K562 (cell line): ENCODE data around the gene SGPL1. TPM values are rescaled to one million over a fixed set of nuclear protein-coding genes. Genes with fewer than 3 reads are reported as not detected.

Experiments
- ATAC-seq: fragments of 200-7000 bp; cut with Tn5 transposase; 3 replicates; pipeline ENCODE4 v1.9.1; 2020; ENCODE audit warnings: moderate library complexity
- BruUV-seq: library from RNA; stranded (reverse); fragments of 400-500 nt; replicated peaks from 2 replicates; lab custom pipeline; 2021; lab: Mats Ljungman, UMichigan
- CTCF ChIA-PET: fragments of 300-600 bp; formaldehyde crosslinking; extraction: SDS; loops from one replicate; lab custom pipeline; 2021; ENCODE audit warnings: low intra/inter-chr PET ratio; lab: Yijun Ruan, JAX
- POLR2A ChIA-PET: fragments of 300-600, 350-650 bp; sonication (Branson Sonifier 250); formaldehyde crosslinking; extraction: SDS; loops from one replicate; lab custom pipeline; 2021; ENCODE audit warnings: antibody characterized with exemption, inconsistent platforms; lab: Yijun Ruan, JAX
- DNase-seq, 4 experiments: peaks; one replicate each; pipeline versions ENCODE4 v3.0.0 to v3.0.0-alpha.2; 2011 to 2018; ENCODE audit warnings: low spot score in 3 of 4, mixed read lengths in 3 of 4; ENCODE audit errors: extremely low read depth in 1 of 4
- FAIRE-seq: peaks from 2 replicates; lab custom pipeline; 2011; peaks lifted over from hg19 to GRCh38; lab: Jason Lieb, UNC
- H2AFZ ChIP-seq: 2 replicates; pipeline ENCODE4 v1.6.0; 2011; ENCODE audit warnings: low read depth, low read length, control low read depth, inconsistent platforms
- H3K27ac ChIP-seq: fragments of 200-600 bp; 3 replicates; pipeline ENCODE4 v1.8.0; 2011; ENCODE audit warnings: low read depth, mild to moderate bottlenecking, control low read depth, inconsistent platforms, low read length, moderate library complexity, mixed read lengths; ENCODE audit errors: extremely low read depth
- H3K27me3 ChIP-seq, 2 experiments: fragments of 300-600 bp in 1 of 2; 2 replicates in 1 of 2; 3 replicates in 1 of 2; pipeline versions ENCODE4 v1.6.0 to v1.8.0; 2011; ENCODE audit warnings: inconsistent platforms in 2 of 2, low read length in 2 of 2, mild to moderate bottlenecking in 1 of 2, mixed read lengths in 1 of 2, moderate library complexity in 1 of 2; ENCODE audit not compliant: control insufficient read depth in 2 of 2, insufficient read depth in 2 of 2
- H3K36me3 ChIP-seq: fragments of 300-600 bp; 3 replicates; pipeline ENCODE4 v1.8.0; 2011; ENCODE audit warnings: mild to moderate bottlenecking, low read length, inconsistent platforms; ENCODE audit not compliant: control insufficient read depth, insufficient read depth
- H3K4me1 ChIP-seq, 2 experiments: fragments of 200-600 bp in 1 of 2; replicated peaks in 1 of 2; 2 replicates in 1 of 2; 3 replicates in 1 of 2; pipeline versions ENCODE4 v1.5.1 to v1.8.0; 2011; ENCODE audit warnings: inconsistent platforms in 2 of 2, low read length in 2 of 2, mild to moderate bottlenecking in 1 of 2, mixed read lengths in 1 of 2, moderate library complexity in 1 of 2; ENCODE audit not compliant: control insufficient read depth in 2 of 2, insufficient read depth in 2 of 2
- H3K4me2 ChIP-seq: 2 replicates; pipeline ENCODE4 v1.6.1; 2011; ENCODE audit warnings: low read length, control low read depth, inconsistent platforms, mixed read lengths; ENCODE audit not compliant: insufficient read depth
- H3K4me3 ChIP-seq: fragments of 200-600 bp; sonication (generic), shearing (Covaris generic); 2 replicates; pipeline ENCODE4 v1.5.1; 2016; ENCODE audit warnings: control low read depth, inconsistent platforms
- H3K79me2 ChIP-seq: fragments of 200-600 bp; 3 replicates; pipeline ENCODE4 v1.8.0; 2011; ENCODE audit warnings: low read length, inconsistent platforms; ENCODE audit not compliant: control insufficient read depth, insufficient read depth
- H3K9ac ChIP-seq, 2 experiments: 2 replicates each; pipeline versions ENCODE4 v1.6.0 to v1.6.1; 2011; ENCODE audit warnings: low read depth in 2 of 2, low read length in 2 of 2, control low read depth in 1 of 2, inconsistent platforms in 1 of 2, mild to moderate bottlenecking in 1 of 2, mixed read lengths in 1 of 2; ENCODE audit not compliant: insufficient read depth in 1 of 2
- H3K9me1 ChIP-seq: one replicate; pipeline ENCODE4 v1.6.0; 2011; ENCODE audit warnings: inconsistent platforms, mild to moderate bottlenecking, low read length, moderate library complexity; ENCODE audit not compliant: control insufficient read depth, insufficient read depth
- H3K9me3 ChIP-seq: replicated peaks from 2 replicates; pipeline ENCODE4 v1.5.1; 2011; ENCODE audit warnings: low read depth, low read length, inconsistent platforms; ENCODE audit not compliant: control insufficient read depth, insufficient read depth
- H4K20me1 ChIP-seq: replicated peaks from 2 replicates; pipeline ENCODE4 v1.6.1; 2011; ENCODE audit warnings: low read length, inconsistent platforms, mixed read lengths; ENCODE audit not compliant: control insufficient read depth, insufficient read depth
- CXXC5 ChIP-seq: fragments of 250-450 bp; sonication (Bioruptor Pico); IDR thresholded peaks from 2 replicates; pipeline ENCODE4 v1.8.0; 2022; ENCODE audit warnings: inconsistent platforms, mild to moderate bottlenecking, moderate library complexity
- DMBX1 ChIP-seq: fragments of 250-450 bp; sonication (Bioruptor Pico); IDR thresholded peaks from 2 replicates; pipeline ENCODE4 v1.8.0; 2022; ENCODE audit warnings: inconsistent platforms, mild to moderate bottlenecking, moderate library complexity, borderline replicate concordance
- EGR1 ChIP-seq: fragments of 450-650 bp; conservative IDR thresholded peaks from 2 replicates; pipeline ENCODE4 v1.6.1; 2017; ENCODE audit warnings: mild to moderate bottlenecking
- TAF15 ChIP-seq: fragments of 200-400 bp; formaldehyde crosslinking; IDR thresholded peaks from 2 replicates; pipeline ENCODE4 v1.6.1; 2017; ENCODE audit warnings: mild to moderate bottlenecking, low read depth, low read length, moderate library complexity
- VEZF1 ChIP-seq: fragments of 200-800 bp; sonication (Bioruptor generic); IDR thresholded peaks from 2 replicates; pipeline ENCODE4 v1.6.1; 2017; ENCODE audit warnings: missing genetic modification characterization, missing compliant biosample characterization
- ZNF253 ChIP-seq: fragments of 250-450 bp; sonication (Bioruptor Pico); conservative IDR thresholded peaks from 2 replicates; pipeline ENCODE4 v1.6.1; 2021; ENCODE audit warnings: mild to moderate bottlenecking
- ZNF3 ChIP-seq: fragments of 250-450 bp; sonication (Bioruptor Pico); IDR thresholded peaks from 2 replicates; pipeline ENCODE4 v1.5.0; 2021; ENCODE audit warnings: mild to moderate bottlenecking, moderate library complexity
- ZNF324 ChIP-seq: fragments of 250-450 bp; sonication (Bioruptor Pico); IDR thresholded peaks from 2 replicates; pipeline ENCODE4 v1.4.0; 2020; ENCODE audit warnings: mild to moderate bottlenecking
- WGBS: fragments of 100-300 bp; shearing (Covaris generic); methylation state at CpG from one replicate; pipeline ENCODE4 v1.1.6; 2016; ENCODE audit warnings: low coverage, mixed read lengths; ENCODE audit not compliant: insufficient coverage; ENCODE audit errors: missing lambda C conversion rate; 5-methylcytosine and 5-hydroxymethylcytosine counted together
- in situ Hi-C: fragments of 300-500 bp; cut with MboI; formaldehyde crosslinking; loops from 4 replicates; pipeline ENCODE4 v1.15.0; 2018; ENCODE audit warnings: inconsistent platforms, mixed read lengths
- intact Hi-C: fragments of 100-400 bp; cut with micrococcal nuclease; formaldehyde crosslinking; loops from 2 replicates; pipeline ENCODE4 v1.14.2; 2022
- polyA plus RNA-seq, 8 experiments: library from polyadenylated mRNA; depleted of rRNA in 4 of 8; stranded (reverse) in 5 of 8; unstranded in 3 of 8; fragments of >200 nt; fragmentation: Nextera tagmentation in 2 of 8; fragmentation: Illumina TruSeq in 1 of 8; extraction: Ambion mirVana in 2 of 8; extraction: Trizol in 1 of 8; gene quantifications; 2 replicates each; pipeline versions ENCODE4 v1.2.1 to v1.2.3, GENCODE V29; 2011 to 2014; ENCODE audit warnings: inconsistent platforms in 1 of 8, missing spikeins in 1 of 8
- total RNA-seq, 7 experiments: library from RNA; depleted of rRNA in 6 of 7; stranded (reverse); fragments of >200 nt in 6 of 7; fragmentation: Illumina TruSeq in 2 of 7; extraction: Trizol in 2 of 7; gene quantifications; 2 replicates each; pipeline versions ENCODE4 v1.2.1 to v1.2.3, GENCODE V29; 2011 to 2021; ENCODE audit warnings: low replicate concordance in 1 of 7
- TF ChIP-seq, protein P1 (sequence below): conservative IDR thresholded peaks from 2 replicates; pipeline ENCODE4 v1.6.1; 2011; ENCODE audit warnings: low read depth, mild to moderate bottlenecking, low read length; ENCODE audit not compliant: control insufficient read depth

The SGPL1 gene
- total and polyA plus RNA-seq, 9 of the 15 experiments (the other 6 are each of a cell fraction or from before 2014, with no cell fraction given) = 6.0 to 18.0 (median 8.7) TPM

GRCh38 chr10:70917635-70918034 is 101.9 kb downstream of the SGPL1 start (continued):
- TF ChIP-seq CXXC5 (no peak), ZNF253 (no peak), TAF15 (no peak), ZNF3 (CRISPR knock-in tag) (no peak), DMBX1 (no peak)
- TF ChIP-seq, all 486 proteins: peak for 2

DNA sequence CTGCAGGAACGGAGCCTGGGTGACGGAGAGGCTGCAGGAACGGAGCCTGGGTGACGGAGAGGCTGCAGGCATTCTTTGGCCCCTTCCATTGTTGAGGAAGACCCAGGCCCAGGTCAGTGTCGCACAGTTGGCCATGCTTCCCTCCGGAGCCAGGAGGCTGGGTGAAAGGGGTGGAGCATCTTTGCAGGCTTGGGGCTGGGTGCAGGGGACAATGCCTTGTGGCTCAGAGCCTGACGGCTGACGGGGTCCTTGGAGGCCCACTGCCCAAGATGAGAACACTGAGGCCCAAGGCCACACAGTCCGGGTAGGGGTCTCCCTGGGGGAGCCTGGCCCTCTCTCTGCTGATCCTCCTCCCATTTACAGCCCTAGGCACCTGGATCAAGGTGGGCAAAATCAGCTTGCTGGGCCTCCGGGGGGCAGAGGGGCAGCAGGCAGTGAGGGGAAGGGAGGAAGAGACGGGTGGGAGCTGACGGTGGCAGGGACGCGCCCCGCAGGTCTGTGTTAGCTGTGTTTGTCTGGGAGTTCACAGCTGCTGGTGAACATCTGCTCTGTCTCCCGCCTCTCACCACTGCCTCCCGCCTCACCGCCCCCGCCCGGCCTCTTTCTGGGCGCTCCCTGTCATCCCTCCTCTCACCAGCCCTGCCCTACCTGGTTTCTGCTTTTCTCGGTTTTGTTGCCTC is 103.2 kb downstream of the SGPL1 start:
- H3K9me1 ChIP-seq = no peaks in the 10 kb centered on the region
- peaks cover 15% of the 10 kb centered on the region; the same call in 1 of the 2 replicates for H4K20me1 ChIP-seq
- intact Hi-C loops = no loop called here
- H3K79me2 ChIP-seq = no peaks in the 10 kb centered on the region
- H2AFZ ChIP-seq = no peak overlapping the region
- H3K4me1 ChIP-seq = peaks cover 0 to 6% of the 10 kb centered on the region in 2 experiments; a peak in 1 of 5 replicates
- CTCF ChIA-PET = no interaction called here
- POLR2A ChIA-PET = interaction anchor here (0.7 to 1.0 kb wide), 2 partner anchors 14 to 16 kb away, joined by 3 read pairs; no protein-coding TSS in a partner anchor
- no peak overlapping the region for H3K4me2 ChIP-seq
- no peak overlapping the region for H3K27ac ChIP-seq
- no peak overlapping the region for H3K4me3 ChIP-seq
- no peak for TF ChIP-seq ZNF324 (CRISPR knock-in tag)
- TF ChIP-seq, protein P1, sequence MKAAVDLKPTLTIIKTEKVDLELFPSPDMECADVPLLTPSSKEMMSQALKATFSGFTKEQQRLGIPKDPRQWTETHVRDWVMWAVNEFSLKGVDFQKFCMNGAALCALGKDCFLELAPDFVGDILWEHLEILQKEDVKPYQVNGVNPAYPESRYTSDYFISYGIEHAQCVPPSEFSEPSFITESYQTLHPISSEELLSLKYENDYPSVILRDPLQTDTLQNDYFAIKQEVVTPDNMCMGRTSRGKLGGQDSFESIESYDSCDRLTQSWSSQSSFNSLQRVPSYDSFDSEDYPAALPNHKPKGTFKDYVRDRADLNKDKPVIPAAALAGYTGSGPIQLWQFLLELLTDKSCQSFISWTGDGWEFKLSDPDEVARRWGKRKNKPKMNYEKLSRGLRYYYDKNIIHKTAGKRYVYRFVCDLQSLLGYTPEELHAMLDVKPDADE = no peak
- TF ChIP-seq EGR1 = peak; percentile 69
- peak; percentile 22; the same call in 1 of the 2 replicates for TF ChIP-seq VEZF1 (CRISPR knock-in tag)
- TF ChIP-seq, all 486 proteins: peak for 2
- in situ Hi-C loops = no loop called here
- ATAC-seq (peak; percentile 77), FAIRE-seq (no peak), DNase-seq (peak in 3 of 4 experiments; percentile 33 to 38 (median 33))
- H3K9ac ChIP-seq = no peak overlapping the region
- peaks cover 30 to 82% of the 10 kb centered on the region in 2 experiments for H3K27me3 ChIP-seq
- H3K9me3 ChIP-seq = no peaks in the 10 kb centered on the region
- H3K36me3 ChIP-seq = no peaks in the 10 kb centered on the region
- BruUV-seq = no TSS peak
- WGBS = 2% methylated on average over 19 of the region's 22 CpGs
